GM18520 (cell line): Measurements from ENCODE around the gene TM4SF20.

Source experiments
- ATAC-seq: cut with Tn5 transposase; IDR thresholded peaks from one replicate; pipeline ENCODE4 v1.9.1; 2021; ENCODE audit not compliant: unreplicated experiment

TM4SF20 gene

GRCh38 chr2:227323818-227324217 lies 55.3 kb downstream of the TM4SF20 start:
- no peak for ATAC-seq

GRCh38 chr2:227322530-227323205 lies 56.4 kb downstream of the TM4SF20 start:
- ATAC-seq, result no peak

- no peak for ATAC-seq
Observed at GRCh38 chr2:227320305-227321094, 58.6 kb downstream of the TM4SF20 start.

GRCh38 chr2:227317834-227318233 lies 61.3 kb downstream of the TM4SF20 start:
- ATAC-seq, result no peak

GRCh38 chr2:227313310-227313709 lies 65.8 kb downstream of the TM4SF20 start:
- no peak for ATAC-seq

GRCh38 chr2:227312579-227312978 lies 66.5 kb downstream of the TM4SF20 start:
- no peak for ATAC-seq
